Measurements from ENCODE around the gene CHKB.
A peak's percentile ranks its signal among the peaks of the same experiment; 100 is the strongest.
"Not testable (repeated sequence)": the region's sequence is repeated elsewhere in the genome, so short reads cannot be mapped to it uniquely, and the experiment has no call there.

The CHKB gene

DNA sequence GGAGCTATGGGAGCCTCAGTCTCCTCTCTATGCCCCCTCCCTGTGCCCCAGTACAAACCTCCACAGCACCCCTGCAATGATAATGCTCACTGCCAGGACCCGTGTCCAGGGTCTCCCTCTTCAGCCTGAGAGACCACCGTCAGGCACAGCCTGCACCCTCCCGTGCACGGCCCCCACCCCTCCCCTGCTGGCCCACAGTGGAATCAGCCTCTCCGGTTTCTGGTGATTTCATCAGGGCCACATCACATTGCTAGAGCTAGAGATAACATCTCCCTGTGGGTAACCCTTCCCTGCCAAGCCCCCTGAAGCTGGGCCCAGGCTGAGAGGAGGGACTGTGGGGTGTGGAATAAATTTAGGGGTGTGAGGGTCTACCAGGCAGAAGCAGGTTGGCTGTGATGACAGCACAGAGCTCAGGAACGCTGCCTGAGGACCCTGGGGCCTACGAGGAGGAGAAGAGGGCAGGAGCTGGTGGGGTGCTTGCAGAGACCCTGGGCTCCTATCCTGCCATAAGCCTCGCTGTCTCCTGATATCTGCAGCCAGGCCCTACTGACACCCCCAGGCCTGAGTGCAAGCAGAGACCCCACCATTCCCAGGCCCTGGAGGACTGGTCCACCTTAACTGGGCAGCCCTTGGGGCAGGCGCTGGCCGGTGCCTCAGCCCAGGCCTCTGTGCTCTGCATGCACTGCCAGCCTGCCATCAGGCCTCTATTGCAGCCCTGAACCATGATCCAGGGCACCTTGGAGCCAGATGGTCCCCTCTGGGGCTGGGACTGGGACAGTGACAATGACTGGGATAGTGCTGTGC lies 36.9 kb downstream of the CHKB start, which contains the start of gene KLHDC7B:
Gene KLHDC7B (plus strand): TSS at position 378 of the 804 bp plus-strand sequence. CDS start 345 bp downstream, at position 723.
- DNase-seq (ENCODE audit: low read depth): peak; percentile 55
- TF ChIP-seq, protein P1, sequence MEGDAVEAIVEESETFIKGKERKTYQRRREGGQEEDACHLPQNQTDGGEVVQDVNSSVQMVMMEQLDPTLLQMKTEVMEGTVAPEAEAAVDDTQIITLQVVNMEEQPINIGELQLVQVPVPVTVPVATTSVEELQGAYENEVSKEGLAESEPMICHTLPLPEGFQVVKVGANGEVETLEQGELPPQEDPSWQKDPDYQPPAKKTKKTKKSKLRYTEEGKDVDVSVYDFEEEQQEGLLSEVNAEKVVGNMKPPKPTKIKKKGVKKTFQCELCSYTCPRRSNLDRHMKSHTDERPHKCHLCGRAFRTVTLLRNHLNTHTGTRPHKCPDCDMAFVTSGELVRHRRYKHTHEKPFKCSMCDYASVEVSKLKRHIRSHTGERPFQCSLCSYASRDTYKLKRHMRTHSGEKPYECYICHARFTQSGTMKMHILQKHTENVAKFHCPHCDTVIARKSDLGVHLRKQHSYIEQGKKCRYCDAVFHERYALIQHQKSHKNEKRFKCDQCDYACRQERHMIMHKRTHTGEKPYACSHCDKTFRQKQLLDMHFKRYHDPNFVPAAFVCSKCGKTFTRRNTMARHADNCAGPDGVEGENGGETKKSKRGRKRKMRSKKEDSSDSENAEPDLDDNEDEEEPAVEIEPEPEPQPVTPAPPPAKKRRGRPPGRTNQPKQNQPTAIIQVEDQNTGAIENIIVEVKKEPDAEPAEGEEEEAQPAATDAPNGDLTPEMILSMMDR (conservative IDR thresholded peaks at IDR 0.05; ENCODE audit: low read length): peak; percentile 40
- H3K4me3 ChIP-seq (ENCODE audit: low read length): no peak within 1 kb of the TSS

DNA sequence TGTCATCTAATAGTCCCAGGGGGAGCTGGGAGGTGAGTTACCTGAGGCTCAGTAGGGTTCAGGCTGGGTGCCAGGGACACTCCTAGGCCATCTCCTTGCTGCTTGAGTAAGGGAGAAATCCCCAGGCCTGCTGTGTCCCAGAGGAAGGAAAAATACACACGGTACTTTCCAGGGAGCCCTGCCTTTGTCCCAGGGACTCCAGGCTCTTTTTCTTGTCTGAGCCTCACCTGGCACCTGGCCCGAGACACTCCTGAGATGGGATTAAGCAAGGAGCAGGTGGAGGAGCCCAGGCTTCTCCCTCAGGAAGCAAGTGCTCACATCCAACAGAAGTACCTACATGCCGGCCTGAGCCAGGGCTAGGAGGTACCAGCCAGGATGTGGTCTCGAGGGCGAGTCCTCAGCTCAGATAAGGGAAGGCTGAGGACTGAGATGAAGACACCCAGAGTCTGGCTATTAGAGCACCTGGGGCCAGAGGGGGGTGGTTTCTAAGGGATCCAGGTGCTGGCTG lies 37.8 kb downstream of the CHKB start:
- TF ChIP-seq, protein P1 (conservative IDR thresholded peaks at IDR 0.05; ENCODE audit: low read length): no peak
- DNase-seq (ENCODE audit: low read depth): no peak
- no peak overlapping the region for H3K4me3 ChIP-seq (ENCODE audit: low read length)

DNA sequence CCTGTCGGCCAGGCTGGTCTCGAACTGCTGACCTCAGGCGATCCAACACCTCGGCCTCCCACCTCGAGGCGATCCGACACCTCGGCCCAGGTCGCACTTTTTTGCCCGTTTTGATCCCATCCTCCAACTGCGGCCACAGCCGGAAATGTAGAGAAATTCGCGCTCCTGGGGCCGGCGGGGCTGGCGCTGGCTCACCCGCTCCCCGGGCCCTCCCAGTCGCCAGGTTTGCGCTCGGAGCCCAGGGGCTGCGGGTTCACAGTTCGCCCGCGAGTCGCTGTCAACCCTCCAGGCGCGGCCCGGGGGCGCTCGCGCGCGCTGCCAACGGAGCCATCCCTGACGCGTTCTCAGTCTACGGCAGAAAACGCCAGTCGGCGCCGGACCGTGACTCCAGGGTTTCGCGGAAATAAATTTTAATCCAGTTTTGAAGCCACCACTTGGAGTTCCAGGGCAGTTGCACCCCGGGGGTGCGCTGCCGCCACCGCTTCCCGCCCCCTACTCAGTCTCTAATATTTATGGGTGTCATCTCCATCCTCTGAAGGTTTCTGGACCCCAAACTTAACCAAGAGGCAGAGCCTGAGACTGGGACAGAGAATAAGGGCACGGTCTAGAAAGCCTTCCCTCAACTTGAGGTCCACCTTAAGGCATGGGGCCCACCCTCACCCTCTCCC lies 38.4 kb downstream of the CHKB start:
- DNase-seq (ENCODE audit: low read depth): peak; percentile 55
- TF ChIP-seq, protein P1 (conservative IDR thresholded peaks at IDR 0.05; ENCODE audit: low read length): peak; percentile 50
- H3K4me3 ChIP-seq (ENCODE audit: low read length): peak overlapping the region; percentile 35

DNA sequence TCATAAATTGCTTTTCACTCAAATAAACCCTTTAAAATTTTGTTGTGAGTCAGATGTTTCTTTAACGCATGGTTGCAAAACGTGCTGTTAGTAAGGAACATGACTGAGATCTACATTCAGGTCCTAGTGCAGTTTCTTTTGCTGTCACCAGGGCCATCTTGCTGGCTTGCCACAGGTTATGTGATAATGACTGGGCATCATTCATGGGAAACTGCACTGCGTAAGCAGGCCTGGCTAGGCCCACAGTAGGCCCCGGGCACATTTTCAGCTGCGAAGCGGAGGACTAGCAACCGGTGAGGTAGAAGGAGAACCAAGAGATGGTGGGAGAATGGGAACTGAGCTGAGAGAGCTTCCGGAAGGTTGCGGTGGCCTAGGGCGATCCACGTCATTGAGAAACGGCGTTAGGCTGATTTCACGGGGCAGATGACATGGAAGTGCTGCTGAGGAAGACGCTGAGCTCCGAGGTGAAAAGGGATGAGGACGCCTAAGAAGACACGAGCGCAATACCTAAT lies 40.2 kb downstream of the CHKB start:
- TF ChIP-seq, protein P1 (conservative IDR thresholded peaks at IDR 0.05; ENCODE audit: low read length): no peak
- no peak for DNase-seq (ENCODE audit: low read depth)
- H3K4me3 ChIP-seq (ENCODE audit: low read length): no peak overlapping the region

- not testable (repeated sequence) for H3K4me3 ChIP-seq (ENCODE audit: low read length)
Measured at GRCh38 chr22:50541667-50542026, 41.0 kb downstream of the CHKB start.

GRCh38 chr22:50540381-50540780 lies 42.3 kb downstream of the CHKB start:
- H3K4me3 ChIP-seq (ENCODE audit: low read length): no peak overlapping the region
- TF ChIP-seq, protein P1 (conservative IDR thresholded peaks at IDR 0.05; ENCODE audit: low read length): no peak
- no peak for DNase-seq (ENCODE audit: low read depth)

More at GRCh38 chr22:50541667-50542026, 41.0 kb downstream of the CHKB start:
- DNase-seq (ENCODE audit: low read depth): peak; percentile 96

DNA sequence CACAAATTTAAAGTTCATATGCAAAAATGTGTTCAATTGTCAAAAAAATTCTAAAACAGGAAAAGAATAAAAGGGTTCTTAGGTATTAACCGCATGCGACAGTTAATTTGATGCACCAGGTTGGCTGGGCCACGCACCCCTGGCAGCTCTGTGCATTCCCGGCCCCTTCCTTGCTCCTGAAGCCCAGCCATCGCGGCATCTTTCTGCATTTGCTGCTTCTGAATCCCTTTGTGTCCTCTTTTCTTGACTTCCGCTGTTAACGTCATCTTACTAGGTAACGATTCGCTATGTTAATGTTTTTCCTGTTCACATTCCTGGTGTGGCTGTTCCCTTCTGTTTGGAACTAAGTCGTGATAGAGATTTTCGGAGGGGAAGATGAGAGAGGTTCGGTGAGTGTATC lies 44.9 kb downstream of the CHKB start:
- H3K4me3 ChIP-seq (ENCODE audit: low read length): no peak overlapping the region
- DNase-seq (ENCODE audit: low read depth): no peak
- TF ChIP-seq, protein P1 (conservative IDR thresholded peaks at IDR 0.05; ENCODE audit: low read length): no peak
